Testis (tissue), 2 donors: ENCODE results near the gene L3MBTL3.

Experiments used
- POLR2A ChIP-seq: fragments of 450-650 bp; IDR thresholded peaks from one replicate; pipeline ENCODE4 v1.6.1; 2017; ENCODE audit warnings: antibody characterized with exemption, mild to moderate bottlenecking, moderate library complexity
- TF ChIP-seq, protein P1 (sequence below), 3 experiments: fragments of 450-650 bp in 2 of 3; fragments of 200-600 bp in 1 of 3; sonication (generic) in 1 of 3; IDR thresholded peaks; one replicate each; pipeline ENCODE4 v1.5.1; 2016 to 2019; ENCODE audit warnings: antibody characterized with exemption in 3 of 3, mild to moderate bottlenecking in 2 of 3, moderate library complexity in 1 of 3

DNA sequence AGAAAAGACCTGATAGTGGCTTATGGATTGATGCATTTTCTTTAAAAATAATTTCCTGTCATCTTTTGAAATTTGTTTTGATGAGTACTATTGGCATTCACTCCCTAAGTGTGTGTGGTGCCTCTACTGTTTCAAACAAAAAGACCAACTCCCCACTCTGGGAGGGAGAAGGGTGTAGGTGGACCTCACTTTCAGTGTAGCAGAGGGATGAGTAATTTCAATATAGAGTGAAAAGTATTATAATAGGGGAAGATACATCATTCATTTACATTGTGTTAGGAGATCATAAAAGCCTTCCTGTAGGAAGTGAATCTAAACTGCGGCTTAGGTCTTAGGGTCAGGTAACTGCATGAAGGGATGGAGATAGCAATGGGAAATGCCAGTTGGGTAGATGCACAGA, 158.0 kb downstream of the L3MBTL3 start:
- TF ChIP-seq, protein P1, sequence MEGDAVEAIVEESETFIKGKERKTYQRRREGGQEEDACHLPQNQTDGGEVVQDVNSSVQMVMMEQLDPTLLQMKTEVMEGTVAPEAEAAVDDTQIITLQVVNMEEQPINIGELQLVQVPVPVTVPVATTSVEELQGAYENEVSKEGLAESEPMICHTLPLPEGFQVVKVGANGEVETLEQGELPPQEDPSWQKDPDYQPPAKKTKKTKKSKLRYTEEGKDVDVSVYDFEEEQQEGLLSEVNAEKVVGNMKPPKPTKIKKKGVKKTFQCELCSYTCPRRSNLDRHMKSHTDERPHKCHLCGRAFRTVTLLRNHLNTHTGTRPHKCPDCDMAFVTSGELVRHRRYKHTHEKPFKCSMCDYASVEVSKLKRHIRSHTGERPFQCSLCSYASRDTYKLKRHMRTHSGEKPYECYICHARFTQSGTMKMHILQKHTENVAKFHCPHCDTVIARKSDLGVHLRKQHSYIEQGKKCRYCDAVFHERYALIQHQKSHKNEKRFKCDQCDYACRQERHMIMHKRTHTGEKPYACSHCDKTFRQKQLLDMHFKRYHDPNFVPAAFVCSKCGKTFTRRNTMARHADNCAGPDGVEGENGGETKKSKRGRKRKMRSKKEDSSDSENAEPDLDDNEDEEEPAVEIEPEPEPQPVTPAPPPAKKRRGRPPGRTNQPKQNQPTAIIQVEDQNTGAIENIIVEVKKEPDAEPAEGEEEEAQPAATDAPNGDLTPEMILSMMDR (IDR thresholded peaks at IDR 0.05), result no peak
- no peak for TF ChIP-seq POLR2A
